ENCODE measurements around the gene ERG. TPM values are rescaled to one million over a fixed set of nuclear protein-coding genes. Genes with fewer than 3 reads are reported as not detected.

ERG gene
- total RNA-seq, 1 donor from 2014 or later = not detected

GRCh38 chr21:38333301-38334272 lies 164.7 kb downstream of the ERG start:
- no peak overlapping the region for H3K4me3 Mint-ChIP-seq
- intact Hi-C loops (cut with micrococcal nuclease) = no loop called here
- no peaks in the 10 kb centered on the region for H3K4me1 Mint-ChIP-seq (ENCODE audit: low read depth)
- no peaks in the 10 kb centered on the region for H3K36me3 Mint-ChIP-seq (ENCODE audit: low read depth)
- no peaks in the 10 kb centered on the region for H3K27me3 Mint-ChIP-seq (ENCODE audit: insufficient read depth)
- H3K27ac Mint-ChIP-seq = no peak overlapping the region
- no peak for DNase-seq (ENCODE audit: low spot score)
- H3K9me3 Mint-ChIP-seq = no peaks in the 10 kb centered on the region

GRCh38 chr21:38330666-38331065 lies 167.6 kb downstream of the ERG start:
- DNase-seq (ENCODE audit: low spot score) = no peak
- no peaks in the 10 kb centered on the region for H3K9me3 Mint-ChIP-seq
- no peaks in the 10 kb centered on the region for H3K36me3 Mint-ChIP-seq (ENCODE audit: low read depth)
- H3K4me3 Mint-ChIP-seq = no peak overlapping the region
- H3K27me3 Mint-ChIP-seq (ENCODE audit: insufficient read depth) = no peaks in the 10 kb centered on the region
- H3K4me1 Mint-ChIP-seq (ENCODE audit: low read depth) = peaks cover 5% of the 10 kb centered on the region
- H3K27ac Mint-ChIP-seq = no peak overlapping the region
- intact Hi-C loops (cut with micrococcal nuclease) = no loop called here

Other genes starting within 250 kb of the ERG start
- 1.6 and 1.7 TPM in 2 replicates for gene KCNJ15, start 241.5 kb downstream of the ERG start, total RNA-seq

Data from activated T-helper 1 cell treated with anti-CD3 and anti-CD28 coated beads, Interleukin-12 subunit alpha, Interleukin-12 subunit beta, Interleukin-2, Interleukin-4 antibody, amounts not matched to agents 30 ng/mL and 10 ng/mL and 1 ng/mL, durations not matched to agents 14 hours and 24 hours and 36 hours (primary cell).